GM12873 (cell line): ENCODE results near the gene PTCSC3.

Experiments
- CTCF ChIP-seq: IDR thresholded peaks from 2 replicates; pipeline ENCODE4 v1.5.1; 2012; ENCODE audit warnings: low read depth, mild to moderate bottlenecking, moderate library complexity, low read length, control low read depth; ENCODE audit not compliant: insufficient read depth; ENCODE audit errors: missing control alignments

PTCSC3 gene

GRCh38 chr14:36217732-36218131 lies 41.2 kb upstream of the PTCSC3 start:
- TF ChIP-seq CTCF: no peak

- no peak for TF ChIP-seq CTCF
Measured at GRCh38 chr14:36217027-36217426, 40.5 kb upstream of the PTCSC3 start.

GRCh38 chr14:36215217-36215598 lies 38.7 kb upstream of the PTCSC3 start:
- no peak for TF ChIP-seq CTCF

GRCh38 chr14:36214476-36215216 lies 38.1 kb upstream of the PTCSC3 start:
- TF ChIP-seq CTCF: no peak

- no peak for TF ChIP-seq CTCF
Measured at GRCh38 chr14:36212987-36213386, 36.5 kb upstream of the PTCSC3 start.

- no peak for TF ChIP-seq CTCF
Measured at GRCh38 chr14:36212577-36212976, 36.1 kb upstream of the PTCSC3 start.

GRCh38 chr14:36208690-36209278 lies 32.3 kb upstream of the PTCSC3 start:
- no peak for TF ChIP-seq CTCF
